Fibroblast of the aortic adventitia (primary cell): Measurements from ENCODE around the gene IL11. TPM values are rescaled to one million over a fixed set of nuclear protein-coding genes. Genes with fewer than 3 reads are reported as not detected.

Experiments used
- DNase-seq: peaks from one replicate; pipeline ENCODE4 v3.0.0-alpha.2; 2010; ENCODE audit warnings: low read depth
- H3K4me3 ChIP-seq: 2 replicates; pipeline ENCODE4 v1.5.1; 2011; ENCODE audit warnings: low read depth, mild to moderate bottlenecking, control low read depth, low read length, moderate library complexity
- total RNA-seq: library from RNA; depleted of rRNA; stranded (reverse); fragments of >200 nt; gene quantifications from 2 replicates; pipeline ENCODE4 v1.2.3, GENCODE V29; 2012; ENCODE audit warnings: low replicate concordance
- TF ChIP-seq, protein P1 (sequence below): IDR thresholded peaks from 2 replicates; pipeline ENCODE4 v1.5.1; 2011; ENCODE audit warnings: mild to moderate bottlenecking, low read length, control low read depth, inconsistent platforms; ENCODE audit not compliant: insufficient read depth

IL11 gene
- total RNA-seq, 1 donor = 2.2 TPM

DNA sequence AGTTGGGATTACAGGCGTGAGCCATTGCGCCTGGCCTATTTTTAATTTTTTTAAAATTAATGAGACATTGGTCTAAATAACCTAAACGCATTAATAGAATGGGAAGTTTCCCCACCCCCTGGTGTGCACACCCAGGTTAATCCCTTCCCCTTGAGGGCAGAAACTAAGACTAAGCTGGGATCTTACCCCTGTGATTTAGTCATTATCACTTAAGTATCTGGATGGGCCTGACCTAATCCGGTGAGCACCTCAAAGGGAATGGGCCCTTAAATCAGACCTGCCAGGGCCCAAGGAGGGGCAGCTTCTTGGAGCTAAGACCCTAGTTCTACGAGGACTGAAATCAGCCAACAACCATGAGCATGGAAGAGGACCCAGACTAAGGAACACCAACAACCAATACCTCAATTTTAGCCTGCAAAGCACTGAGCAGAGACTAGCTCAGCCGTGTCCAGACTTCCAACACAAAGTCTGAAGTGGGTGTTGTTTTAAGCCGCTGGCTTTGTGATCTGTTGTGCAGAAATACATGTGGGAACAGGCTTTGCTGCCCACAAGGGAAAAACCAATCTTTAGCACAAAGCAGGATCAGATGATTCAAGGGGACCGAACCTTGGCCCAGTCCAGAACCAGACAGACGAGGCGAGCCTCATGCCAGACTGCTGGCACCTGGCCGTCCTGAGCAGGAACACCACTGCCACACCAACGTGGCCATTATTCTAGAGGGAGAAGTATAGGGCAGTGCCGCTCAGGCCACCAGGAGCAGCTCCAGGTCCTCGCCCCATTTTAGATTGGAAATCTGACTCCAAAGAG, 30.2 kb upstream of the IL11 start:
- TF ChIP-seq, protein P1, sequence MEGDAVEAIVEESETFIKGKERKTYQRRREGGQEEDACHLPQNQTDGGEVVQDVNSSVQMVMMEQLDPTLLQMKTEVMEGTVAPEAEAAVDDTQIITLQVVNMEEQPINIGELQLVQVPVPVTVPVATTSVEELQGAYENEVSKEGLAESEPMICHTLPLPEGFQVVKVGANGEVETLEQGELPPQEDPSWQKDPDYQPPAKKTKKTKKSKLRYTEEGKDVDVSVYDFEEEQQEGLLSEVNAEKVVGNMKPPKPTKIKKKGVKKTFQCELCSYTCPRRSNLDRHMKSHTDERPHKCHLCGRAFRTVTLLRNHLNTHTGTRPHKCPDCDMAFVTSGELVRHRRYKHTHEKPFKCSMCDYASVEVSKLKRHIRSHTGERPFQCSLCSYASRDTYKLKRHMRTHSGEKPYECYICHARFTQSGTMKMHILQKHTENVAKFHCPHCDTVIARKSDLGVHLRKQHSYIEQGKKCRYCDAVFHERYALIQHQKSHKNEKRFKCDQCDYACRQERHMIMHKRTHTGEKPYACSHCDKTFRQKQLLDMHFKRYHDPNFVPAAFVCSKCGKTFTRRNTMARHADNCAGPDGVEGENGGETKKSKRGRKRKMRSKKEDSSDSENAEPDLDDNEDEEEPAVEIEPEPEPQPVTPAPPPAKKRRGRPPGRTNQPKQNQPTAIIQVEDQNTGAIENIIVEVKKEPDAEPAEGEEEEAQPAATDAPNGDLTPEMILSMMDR = no peak
- no peak overlapping the region for H3K4me3 ChIP-seq
- no peak for DNase-seq

DNA sequence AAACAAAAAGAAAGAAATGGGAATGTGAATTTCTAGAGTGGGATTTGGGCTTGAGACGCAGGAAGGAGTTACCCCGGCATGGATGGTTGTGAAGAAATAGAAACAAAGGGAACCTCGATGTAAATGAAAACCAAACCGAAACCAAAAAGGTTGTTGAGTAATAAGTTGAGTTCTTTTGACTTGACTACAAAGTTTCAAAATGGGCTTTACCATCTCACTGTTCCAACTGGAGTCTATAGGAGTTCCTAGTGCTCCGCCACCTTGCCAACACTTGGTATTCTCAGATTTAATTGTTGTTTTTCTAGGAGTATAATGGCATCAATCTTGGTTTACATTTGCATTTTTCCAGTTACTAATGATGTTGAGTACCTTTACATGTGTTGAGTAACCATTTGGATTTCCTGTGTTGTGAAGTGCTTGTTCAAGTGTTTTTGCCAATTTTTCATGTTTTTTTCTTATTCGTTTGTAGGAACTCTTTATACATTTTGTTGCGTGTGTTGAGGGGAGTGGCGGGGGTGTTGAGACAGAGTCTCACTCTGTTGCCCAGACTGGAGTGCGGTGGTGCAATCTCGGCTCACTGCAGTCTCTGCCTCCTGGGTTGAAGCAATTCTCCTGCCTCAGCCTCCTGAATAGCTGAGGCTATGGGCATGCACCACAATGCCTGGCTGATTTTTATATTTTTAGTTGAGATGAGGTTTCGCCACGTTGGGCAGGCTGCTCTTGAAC, 28.1 kb upstream of the IL11 start:
- no peak overlapping the region for H3K4me3 ChIP-seq
- no peak for DNase-seq
- TF ChIP-seq, protein P1 = no peak

DNA sequence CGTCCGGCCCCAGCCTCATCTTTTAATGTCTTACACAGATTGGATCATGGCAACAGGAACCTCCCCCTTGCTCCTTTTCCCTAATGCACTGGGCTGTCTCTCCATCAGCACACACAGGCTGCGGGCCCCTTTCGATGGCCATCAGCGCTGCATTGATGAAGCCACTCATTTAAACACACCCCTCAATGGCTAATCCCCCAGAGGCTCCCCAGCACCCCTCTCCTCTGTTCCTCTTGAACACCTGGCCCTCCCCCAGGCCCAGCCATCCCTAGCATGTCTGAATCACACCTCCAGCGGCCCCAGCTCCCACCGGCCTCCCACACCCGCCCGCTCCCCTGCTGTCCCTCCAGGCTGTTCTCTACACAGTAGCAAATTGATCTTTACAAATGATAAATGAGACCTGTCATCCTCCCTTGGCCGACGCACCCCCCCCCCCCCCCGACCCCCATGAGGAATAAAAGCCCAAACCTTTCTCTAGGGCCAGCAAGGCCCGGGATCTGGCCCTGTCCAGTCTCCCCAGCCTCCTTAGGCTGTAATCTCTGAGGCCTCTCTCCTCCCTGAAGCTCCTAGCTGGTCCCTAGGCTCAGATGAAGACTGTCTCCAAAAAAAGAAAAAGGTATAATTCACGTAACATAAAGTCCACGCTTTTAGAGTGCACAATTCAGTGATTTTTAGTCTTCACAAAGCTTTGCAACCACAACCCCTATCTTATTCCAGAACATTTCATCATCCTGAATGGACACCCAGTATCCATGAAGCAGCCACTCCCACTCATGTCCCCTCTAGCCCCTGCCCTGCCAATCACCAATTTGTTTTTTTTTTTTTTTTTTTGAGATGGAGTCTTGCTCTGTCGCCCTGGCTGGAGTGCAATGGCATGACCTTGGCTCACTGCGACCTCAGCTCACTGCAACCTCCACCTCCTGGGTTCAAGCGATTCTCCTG, 22.8 kb upstream of the IL11 start:
- DNase-seq = no peak

DNA sequence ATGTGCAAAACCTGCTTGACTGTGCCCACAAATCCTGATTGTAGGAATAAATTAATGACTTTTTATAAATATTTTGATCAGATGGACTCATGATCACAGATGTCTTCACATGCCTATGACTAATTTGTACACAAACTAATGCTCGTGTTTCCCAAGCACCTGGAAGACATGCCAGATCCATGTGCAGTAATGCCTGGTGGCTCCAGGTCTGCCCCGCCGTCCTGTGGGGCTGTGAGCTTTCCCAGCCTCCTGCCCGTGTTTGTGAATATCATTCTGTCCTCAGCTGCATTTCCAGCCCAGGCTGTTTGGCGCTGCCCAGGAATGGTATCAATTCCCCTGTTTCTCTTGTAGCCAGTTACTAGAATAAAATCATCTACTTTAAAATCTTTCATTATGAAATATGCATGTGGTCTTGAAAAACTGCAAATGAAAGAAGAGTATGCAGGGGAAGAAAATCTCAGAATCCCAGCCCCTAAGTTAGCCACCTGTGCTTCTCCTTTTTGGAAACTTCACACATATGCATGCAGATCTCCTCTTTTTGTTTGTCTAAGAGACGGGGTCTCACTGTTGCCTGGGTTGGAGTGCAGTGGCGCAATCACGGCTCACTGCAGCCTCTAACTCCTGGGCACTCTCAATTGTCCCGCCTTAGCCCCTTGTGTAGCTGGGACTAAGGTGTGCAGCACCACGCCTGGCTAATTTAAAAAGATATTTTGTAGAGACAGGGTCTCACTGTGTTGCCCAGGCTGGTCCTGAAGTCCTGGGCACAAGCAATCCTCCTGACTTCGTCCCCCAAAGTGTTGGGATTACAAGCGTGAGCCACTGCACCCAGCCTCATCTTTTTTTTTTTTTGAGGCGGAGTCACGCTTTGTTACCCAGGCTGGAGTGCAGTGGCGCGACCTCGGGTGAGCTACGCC, 21.7 kb upstream of the IL11 start:
- TF ChIP-seq, protein P1 = no peak
- H3K4me3 ChIP-seq = no peak overlapping the region
- DNase-seq = no peak

More for the DNA sequence above, 22.8 kb upstream of the IL11 start:
- TF ChIP-seq, protein P1 = no peak
- no peak overlapping the region for H3K4me3 ChIP-seq

DNA sequence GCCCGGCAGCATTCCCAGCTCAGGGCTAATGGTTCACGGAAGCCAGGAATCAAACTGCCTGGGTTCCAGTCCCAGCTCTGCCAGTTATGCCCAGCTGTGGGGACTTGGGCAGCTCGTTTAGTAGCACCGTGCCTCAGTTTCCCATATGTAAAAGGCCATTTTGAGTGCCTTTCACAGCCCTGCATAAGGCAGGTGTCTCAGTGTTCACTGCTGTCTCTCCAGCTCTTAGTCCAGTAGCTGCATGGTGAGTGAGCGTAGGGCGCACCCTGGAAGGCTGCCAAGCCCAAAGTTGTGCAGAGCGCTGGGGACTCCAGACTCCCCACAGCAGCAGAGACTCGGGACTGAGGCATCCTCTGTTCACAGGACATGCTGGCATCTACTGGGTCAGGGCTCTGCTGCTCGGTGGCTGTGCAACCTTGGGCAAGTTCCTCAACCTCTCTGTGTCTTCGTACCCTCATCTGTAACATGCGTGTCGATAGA, 21.0 kb upstream of the IL11 start:
- TF ChIP-seq, protein P1 = no peak
- no peak overlapping the region for H3K4me3 ChIP-seq
- no peak for DNase-seq
